Breast epithelium (tissue), 4 donors: ENCODE results near the gene LTBP2. TPM values are rescaled to one million over a fixed set of nuclear protein-coding genes. Genes with fewer than 3 reads are reported as not detected.

Experiments used
- DNase-seq, 2 donors: peaks; one replicate each; pipeline ENCODE4 v3.0.0-alpha.2; 2019; ENCODE audit warnings: low spot score in 2 of 2
- H3K27ac ChIP-seq, 2 donors: fragments of 200-600 bp; sonication (generic) in 1 of 2; one replicate each; pipeline ENCODE4 v1.5.1; 2016 to 2019; ENCODE audit warnings: mild to moderate bottlenecking in 1 of 2
- H3K27me3 ChIP-seq, 2 donors: fragments of 200-600 bp; sonication (generic) in 1 of 2; one replicate each; pipeline versions ENCODE4 v1.5.1 to v1.6.0; 2017 to 2019; ENCODE audit warnings: control low read depth in 1 of 2, mild to moderate bottlenecking in 1 of 2
- H3K36me3 ChIP-seq: fragments of 200-600 bp; one replicate; pipeline ENCODE4 v1.5.1; 2019
- H3K4me1 ChIP-seq, 2 donors: fragments of 200-600 bp; sonication (generic); one replicate each; pipeline ENCODE4 v1.5.1; 2016 to 2019; ENCODE audit warnings: control low read depth in 1 of 2
- H3K4me3 ChIP-seq, 3 donors: fragments of 200-600 bp; sonication (generic); 1 replicate in 2 of 3; 2 replicates in 1 of 3; pipeline ENCODE4 v1.5.1; 2016 to 2019; ENCODE audit warnings: mild to moderate bottlenecking in 3 of 3, moderate library complexity in 2 of 3
- H3K9me3 ChIP-seq, 2 donors: fragments of 200-600 bp; sonication (generic) in 1 of 2; one replicate each; pipeline ENCODE4 v1.5.1; 2016 to 2019; ENCODE audit warnings: control low read depth in 1 of 2
- POLR2A ChIP-seq: fragments of 450-650 bp; IDR thresholded peaks from one replicate; pipeline ENCODE4 v1.6.1; 2016; ENCODE audit warnings: antibody characterized with exemption, mild to moderate bottlenecking, moderate library complexity
- POLR2AphosphoS5 ChIP-seq, 3 donors: sonication (generic); formaldehyde crosslinking; IDR thresholded peaks; one replicate each; pipeline ENCODE4 v1.6.1; 2017; ENCODE audit warnings: antibody characterized with exemption in 3 of 3
- intact Hi-C: fragments of 100-400 bp; cut with DNase I; formaldehyde crosslinking; loops from one replicate; pipeline ENCODE4 v1.15.1; 2023; ENCODE audit warnings: low total_unique reads
- total RNA-seq, 3 donors: library from RNA; depleted of rRNA; stranded (reverse); fragments of >200 nt; gene quantifications; one replicate each; pipeline ENCODE4 v1.1.0, GENCODE V29; 2016
- TF ChIP-seq, protein P1 (sequence below), 3 donors: fragments of 450-650 bp; IDR thresholded peaks; one replicate each; pipeline ENCODE4 v1.5.1; 2016 to 2017; ENCODE audit warnings: antibody characterized with exemption in 3 of 3, mild to moderate bottlenecking in 3 of 3, moderate library complexity in 3 of 3

Gene LTBP2
- total RNA-seq, 3 donors from 2014 or later = 34.7 to 91.1 (median 79.0) TPM

DNA sequence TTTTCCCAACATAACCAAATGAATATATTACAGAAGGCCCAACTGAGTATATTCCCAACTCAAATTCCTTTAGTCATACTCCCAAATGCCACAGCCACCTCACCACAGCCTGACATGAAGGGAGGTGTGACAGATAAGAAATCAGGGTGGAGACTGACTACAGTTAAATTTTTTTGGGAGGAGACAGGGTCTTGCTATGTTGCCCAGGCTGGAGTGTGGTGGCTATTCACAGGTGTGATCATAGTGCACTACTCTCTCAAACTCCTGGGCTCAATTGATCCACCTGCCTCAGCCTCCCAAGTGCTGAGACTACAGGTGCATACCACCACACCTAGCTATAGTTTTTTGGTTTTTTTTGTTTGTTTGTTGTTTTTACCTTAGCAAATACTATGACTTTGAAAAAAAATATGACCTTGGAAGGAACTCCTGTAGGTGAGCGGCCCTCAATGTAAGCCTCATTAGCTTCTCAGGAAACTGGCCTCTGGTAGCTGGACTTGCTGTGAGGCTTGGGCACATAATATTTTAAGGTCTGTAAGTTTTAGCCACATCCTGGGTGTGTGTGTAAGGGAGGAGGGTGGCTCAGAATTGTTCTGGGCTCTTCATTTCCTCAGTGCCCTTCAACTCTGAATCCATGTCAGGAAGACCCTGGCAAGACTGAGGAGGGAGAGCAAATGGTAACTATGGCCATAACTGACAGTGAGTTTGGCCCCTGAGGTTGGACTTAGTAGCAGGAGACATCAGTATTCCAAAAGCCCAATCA lies 39.1 kb upstream of the LTBP2 start:
- TF ChIP-seq, protein P1, sequence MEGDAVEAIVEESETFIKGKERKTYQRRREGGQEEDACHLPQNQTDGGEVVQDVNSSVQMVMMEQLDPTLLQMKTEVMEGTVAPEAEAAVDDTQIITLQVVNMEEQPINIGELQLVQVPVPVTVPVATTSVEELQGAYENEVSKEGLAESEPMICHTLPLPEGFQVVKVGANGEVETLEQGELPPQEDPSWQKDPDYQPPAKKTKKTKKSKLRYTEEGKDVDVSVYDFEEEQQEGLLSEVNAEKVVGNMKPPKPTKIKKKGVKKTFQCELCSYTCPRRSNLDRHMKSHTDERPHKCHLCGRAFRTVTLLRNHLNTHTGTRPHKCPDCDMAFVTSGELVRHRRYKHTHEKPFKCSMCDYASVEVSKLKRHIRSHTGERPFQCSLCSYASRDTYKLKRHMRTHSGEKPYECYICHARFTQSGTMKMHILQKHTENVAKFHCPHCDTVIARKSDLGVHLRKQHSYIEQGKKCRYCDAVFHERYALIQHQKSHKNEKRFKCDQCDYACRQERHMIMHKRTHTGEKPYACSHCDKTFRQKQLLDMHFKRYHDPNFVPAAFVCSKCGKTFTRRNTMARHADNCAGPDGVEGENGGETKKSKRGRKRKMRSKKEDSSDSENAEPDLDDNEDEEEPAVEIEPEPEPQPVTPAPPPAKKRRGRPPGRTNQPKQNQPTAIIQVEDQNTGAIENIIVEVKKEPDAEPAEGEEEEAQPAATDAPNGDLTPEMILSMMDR (IDR thresholded peaks at IDR 0.05) = no peak
- no peak for TF ChIP-seq POLR2A
- TF ChIP-seq POLR2AphosphoS5 (IDR thresholded peaks at IDR 0.05) = no peak
- H3K27me3 ChIP-seq = no peaks in the 10 kb centered on the region
- no peak overlapping the region for H3K4me3 ChIP-seq
- no peaks in the 10 kb centered on the region for H3K36me3 ChIP-seq
- no peak for DNase-seq
- intact Hi-C loops = no loop called here
- no peak overlapping the region for H3K27ac ChIP-seq
- peaks cover 0 to 14% of the 10 kb centered on the region in 2 donors for H3K4me1 ChIP-seq
- H3K9me3 ChIP-seq = no peaks in the 10 kb centered on the region

DNA sequence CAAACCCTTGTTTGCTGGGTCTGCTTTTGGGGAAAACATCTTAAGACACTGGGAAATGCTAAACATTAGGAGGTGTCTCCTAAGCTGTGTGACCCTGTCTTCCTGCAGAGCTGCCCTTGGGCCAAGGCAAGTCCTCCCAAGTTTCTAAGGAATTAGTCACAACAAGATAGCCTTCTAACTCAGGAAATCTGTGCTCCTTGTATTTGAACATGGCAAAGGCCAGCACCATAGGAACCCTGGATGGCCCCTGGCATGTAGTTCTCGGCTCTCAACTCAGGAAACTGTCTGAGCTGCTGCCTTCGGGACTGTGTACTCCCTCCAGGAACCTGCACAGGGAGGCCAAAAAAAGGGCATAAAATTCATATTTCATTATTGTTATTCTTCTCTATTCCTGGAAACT lies 37.6 kb upstream of the LTBP2 start:
- no peaks in the 10 kb centered on the region for H3K36me3 ChIP-seq
- no peak overlapping the region for H3K4me3 ChIP-seq
- TF ChIP-seq, protein P1 (IDR thresholded peaks at IDR 0.05) = no peak
- TF ChIP-seq POLR2A (no peak), POLR2AphosphoS5 (IDR thresholded peaks at IDR 0.05) (no peak)
- peak overlapping the region; percentile 50 to 64 for H3K27ac ChIP-seq
- intact Hi-C loops = no loop called here
- H3K4me1 ChIP-seq = peaks cover 0 to 9% of the 10 kb centered on the region in 2 donors
- no peaks in the 10 kb centered on the region for H3K9me3 ChIP-seq
- H3K27me3 ChIP-seq = no peaks in the 10 kb centered on the region
- DNase-seq = no peak

DNA sequence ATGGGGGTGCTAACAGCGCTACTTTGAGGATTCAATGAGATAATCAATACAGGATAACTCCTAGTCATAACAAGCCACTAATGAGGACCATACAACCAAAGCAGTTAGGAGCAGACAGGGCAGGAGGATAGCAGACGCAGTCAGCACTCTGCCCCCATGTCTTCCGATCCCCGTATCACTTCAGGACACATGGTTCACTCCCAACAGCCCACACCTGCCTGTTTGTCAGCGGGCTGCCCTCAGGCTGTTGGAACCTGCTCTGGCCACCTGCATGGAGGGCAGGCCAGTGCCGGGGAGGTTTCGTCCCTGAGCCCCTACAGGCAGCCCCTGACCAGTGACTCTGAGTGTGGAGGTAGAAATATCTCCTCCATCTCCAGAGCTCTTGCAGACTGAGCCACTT lies 37.1 kb upstream of the LTBP2 start:
- TF ChIP-seq POLR2A = no peak
- TF ChIP-seq, protein P1 (IDR thresholded peaks at IDR 0.05) = no peak
- Histone ChIP-seq H3K27me3 (no peaks in the 10 kb centered on the region), H3K4me3 (no peak overlapping the region), H3K36me3 (no peaks in the 10 kb centered on the region), H3K4me1 (peaks cover 0 to 9% of the 10 kb centered on the region in 2 donors), H3K27ac (peak overlapping the region; percentile 50 to 64), H3K9me3 (no peaks in the 10 kb centered on the region)
- no peak for DNase-seq
- intact Hi-C loops = no loop called here

GRCh38 chr14:74648601-74649000 lies 36.6 kb upstream of the LTBP2 start:
- Histone ChIP-seq H3K36me3 (no peaks in the 10 kb centered on the region), H3K4me1 (peaks cover 0 to 9% of the 10 kb centered on the region in 2 donors), H3K27me3 (no peaks in the 10 kb centered on the region), H3K4me3 (no peak overlapping the region), H3K9me3 (no peaks in the 10 kb centered on the region), H3K27ac (peak overlapping the region; percentile 41 to 50)
- DNase-seq = no peak
- intact Hi-C loops = no loop called here
- TF ChIP-seq POLR2A (no peak), POLR2AphosphoS5 (IDR thresholded peaks at IDR 0.05) (no peak)
- TF ChIP-seq, protein P1 (IDR thresholded peaks at IDR 0.05) = no peak

DNA sequence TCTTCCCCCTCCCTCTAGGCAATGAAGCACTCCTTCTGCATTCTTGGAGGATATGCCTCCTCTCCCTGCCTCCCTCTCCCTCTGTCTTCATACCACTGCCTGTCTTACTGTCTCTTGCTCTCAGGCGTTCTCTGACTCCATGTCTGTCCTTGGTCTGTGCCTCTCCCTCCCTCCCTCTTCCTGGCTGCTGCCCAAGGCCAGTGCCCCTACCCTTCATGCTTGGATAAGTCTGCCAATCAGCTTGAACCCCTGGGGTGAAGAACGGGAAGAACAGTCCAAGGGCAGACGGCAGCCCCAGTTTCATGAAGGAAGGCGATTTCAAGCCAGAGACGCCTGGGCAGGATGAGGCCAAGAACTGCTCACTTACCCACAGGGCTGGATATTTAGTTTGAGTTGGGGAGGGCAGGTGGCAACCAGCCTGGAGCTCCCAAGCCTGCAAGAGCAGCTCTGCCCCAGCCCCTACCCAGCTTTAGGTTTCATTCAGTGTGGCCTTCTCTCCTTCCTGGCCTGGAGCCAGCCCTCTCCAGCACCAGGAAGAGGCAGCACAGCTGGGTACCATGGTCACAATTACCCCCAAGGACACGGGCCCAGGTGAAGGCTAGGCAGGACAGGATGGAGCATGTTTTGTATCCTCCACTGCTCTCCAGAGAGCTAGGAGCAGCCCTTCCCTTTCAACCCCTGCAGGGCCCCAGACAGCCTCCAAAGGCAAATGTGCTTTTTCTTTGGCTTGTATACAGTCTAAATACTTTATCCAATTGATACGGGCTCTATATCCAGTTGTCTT lies 35.8 kb upstream of the LTBP2 start:
- H3K9me3 ChIP-seq = no peaks in the 10 kb centered on the region
- H3K27me3 ChIP-seq = no peaks in the 10 kb centered on the region
- intact Hi-C loops = no loop called here
- no peak overlapping the region for H3K4me3 ChIP-seq
- H3K4me1 ChIP-seq = peaks cover 0 to 9% of the 10 kb centered on the region in 2 donors
- peak overlapping the region; percentile 41 to 50 for H3K27ac ChIP-seq
- no peaks in the 10 kb centered on the region for H3K36me3 ChIP-seq
- TF ChIP-seq POLR2A (no peak), POLR2AphosphoS5 (IDR thresholded peaks at IDR 0.05) (no peak)
- TF ChIP-seq, protein P1 (IDR thresholded peaks at IDR 0.05) = no peak
- peak in 1 of 2 donors; percentile 62 for DNase-seq
